ENCODE results near the gene TBKBP1. TPM values are rescaled to one million over a fixed set of nuclear protein-coding genes. Genes with fewer than 3 reads are reported as not detected.

Gene TBKBP1
- total RNA-seq, 1 donor from 2014 or later: 18.3 TPM

DNA sequence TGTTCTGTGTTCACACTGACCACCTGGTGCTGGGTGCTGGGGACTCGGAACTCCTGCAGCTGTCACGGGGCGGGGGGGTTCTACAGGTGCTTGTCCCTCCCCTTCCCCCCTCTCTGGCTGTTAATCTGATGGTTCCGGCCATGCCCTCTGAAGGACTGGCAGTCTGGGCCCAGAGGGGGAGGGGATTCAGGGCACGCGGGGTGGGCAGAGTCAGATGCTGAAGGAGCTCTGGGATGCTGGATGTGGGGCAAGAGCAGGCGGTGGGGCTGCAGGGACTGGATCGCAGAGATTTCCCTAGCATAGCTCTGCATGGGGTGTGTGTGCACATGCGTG lies 33.7 kb downstream of the TBKBP1 start:
- H3K4me1 Mint-ChIP-seq: no peaks in the 10 kb centered on the region
- no peak for DNase-seq (ENCODE audit: low read depth, low spot score)
- H3K4me3 Mint-ChIP-seq: no peak overlapping the region
- no peaks in the 10 kb centered on the region for H3K36me3 Mint-ChIP-seq (ENCODE audit: low read depth)
- no peaks in the 10 kb centered on the region for H3K9me3 Mint-ChIP-seq
- H3K27me3 Mint-ChIP-seq (ENCODE audit: low read depth): peaks cover 77% of the 10 kb centered on the region
- no peak overlapping the region for H3K27ac Mint-ChIP-seq (ENCODE audit: unreplicated experiment)
- TF ChIP-seq, protein P1, sequence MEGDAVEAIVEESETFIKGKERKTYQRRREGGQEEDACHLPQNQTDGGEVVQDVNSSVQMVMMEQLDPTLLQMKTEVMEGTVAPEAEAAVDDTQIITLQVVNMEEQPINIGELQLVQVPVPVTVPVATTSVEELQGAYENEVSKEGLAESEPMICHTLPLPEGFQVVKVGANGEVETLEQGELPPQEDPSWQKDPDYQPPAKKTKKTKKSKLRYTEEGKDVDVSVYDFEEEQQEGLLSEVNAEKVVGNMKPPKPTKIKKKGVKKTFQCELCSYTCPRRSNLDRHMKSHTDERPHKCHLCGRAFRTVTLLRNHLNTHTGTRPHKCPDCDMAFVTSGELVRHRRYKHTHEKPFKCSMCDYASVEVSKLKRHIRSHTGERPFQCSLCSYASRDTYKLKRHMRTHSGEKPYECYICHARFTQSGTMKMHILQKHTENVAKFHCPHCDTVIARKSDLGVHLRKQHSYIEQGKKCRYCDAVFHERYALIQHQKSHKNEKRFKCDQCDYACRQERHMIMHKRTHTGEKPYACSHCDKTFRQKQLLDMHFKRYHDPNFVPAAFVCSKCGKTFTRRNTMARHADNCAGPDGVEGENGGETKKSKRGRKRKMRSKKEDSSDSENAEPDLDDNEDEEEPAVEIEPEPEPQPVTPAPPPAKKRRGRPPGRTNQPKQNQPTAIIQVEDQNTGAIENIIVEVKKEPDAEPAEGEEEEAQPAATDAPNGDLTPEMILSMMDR (conservative IDR thresholded peaks at IDR 0.05): no peak

- TF ChIP-seq, protein P1 (conservative IDR thresholded peaks at IDR 0.05): no peak
- H3K27me3 Mint-ChIP-seq (ENCODE audit: low read depth): peaks cover 75% of the 10 kb centered on the region
- H3K4me1 Mint-ChIP-seq: no peaks in the 10 kb centered on the region
- H3K36me3 Mint-ChIP-seq (ENCODE audit: low read depth): no peaks in the 10 kb centered on the region
- no peak for DNase-seq (ENCODE audit: low read depth, low spot score)
- H3K27ac Mint-ChIP-seq (ENCODE audit: unreplicated experiment): no peak overlapping the region
- no peak overlapping the region for H3K4me3 Mint-ChIP-seq
- no peaks in the 10 kb centered on the region for H3K9me3 Mint-ChIP-seq
These were observed 34.4 kb downstream of the TBKBP1 start for GRCh38 chr17:47728214-47728877.

DNA sequence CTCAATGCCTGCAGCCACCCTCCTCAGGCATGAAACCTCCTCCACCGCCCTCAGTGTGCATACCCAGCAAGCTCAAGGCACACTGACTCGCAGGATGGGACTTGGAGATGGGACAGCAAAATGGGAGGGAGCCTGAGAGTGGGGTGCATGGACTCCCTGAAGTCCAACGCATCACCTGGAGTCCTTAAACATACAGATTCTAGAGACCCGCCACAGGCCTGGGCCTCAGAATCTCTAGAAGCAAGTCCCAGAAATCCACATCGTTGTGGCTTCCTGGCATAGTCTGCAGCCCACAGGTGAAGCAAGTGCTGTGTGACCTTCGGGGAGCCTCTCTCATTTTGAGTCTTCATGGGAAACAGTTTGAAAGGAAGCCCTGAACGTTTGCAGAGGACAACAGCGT lies 35.5 kb downstream of the TBKBP1 start:
- TF ChIP-seq, protein P1 (conservative IDR thresholded peaks at IDR 0.05): no peak
- H3K27me3 Mint-ChIP-seq (ENCODE audit: low read depth): peaks cover 74% of the 10 kb centered on the region

GRCh38 chr17:47730681-47731080 lies 36.7 kb downstream of the TBKBP1 start:
- Mint-ChIP-seq H3K27me3 (ENCODE audit: low read depth) (peaks cover 79% of the 10 kb centered on the region), H3K9me3 (no peaks in the 10 kb centered on the region), H3K27ac (ENCODE audit: unreplicated experiment) (no peak overlapping the region), H3K4me3 (no peak overlapping the region), H3K36me3 (ENCODE audit: low read depth) (no peaks in the 10 kb centered on the region), H3K4me1 (peaks cover 4% of the 10 kb centered on the region)
- no peak for DNase-seq (ENCODE audit: low read depth, low spot score)
- TF ChIP-seq, protein P1 (conservative IDR thresholded peaks at IDR 0.05): no peak

More for the DNA sequence above, 35.5 kb downstream of the TBKBP1 start:
- Mint-ChIP-seq H3K4me3 (no peak overlapping the region), H3K4me1 (peaks cover 4% of the 10 kb centered on the region), H3K27ac (ENCODE audit: unreplicated experiment) (no peak overlapping the region), H3K36me3 (ENCODE audit: low read depth) (no peaks in the 10 kb centered on the region), H3K9me3 (no peaks in the 10 kb centered on the region)
- no peak for DNase-seq (ENCODE audit: low read depth, low spot score)

DNA sequence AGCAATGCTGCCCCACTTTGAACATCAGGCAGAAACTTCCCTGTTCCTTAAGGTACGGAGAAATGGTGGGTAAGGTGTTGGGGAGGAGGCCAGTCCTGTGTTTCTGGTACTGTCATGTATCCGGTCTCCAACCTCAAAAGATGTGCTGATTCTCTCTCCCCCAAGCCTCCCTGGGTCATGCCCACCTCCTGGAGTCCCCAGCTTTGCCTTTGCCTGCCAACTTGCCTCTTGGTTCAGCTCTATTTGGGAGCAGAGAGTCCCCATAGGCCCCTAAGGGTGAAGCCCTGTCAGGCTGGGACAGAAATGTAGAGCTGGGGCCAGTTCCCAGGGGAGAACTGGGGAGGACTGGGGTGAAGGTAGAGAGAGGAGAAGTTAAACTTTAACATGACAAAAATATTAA lies 37.4 kb downstream of the TBKBP1 start:
- peaks cover 82% of the 10 kb centered on the region for H3K27me3 Mint-ChIP-seq (ENCODE audit: low read depth)

More for the DNA sequence above, 37.4 kb downstream of the TBKBP1 start:
- TF ChIP-seq, protein P1 (conservative IDR thresholded peaks at IDR 0.05): no peak
- H3K4me1 Mint-ChIP-seq: peaks cover 4% of the 10 kb centered on the region
- no peaks in the 10 kb centered on the region for H3K36me3 Mint-ChIP-seq (ENCODE audit: low read depth)
- no peak overlapping the region for H3K4me3 Mint-ChIP-seq
- H3K9me3 Mint-ChIP-seq: no peaks in the 10 kb centered on the region
- DNase-seq (ENCODE audit: low read depth, low spot score): no peak
- H3K27ac Mint-ChIP-seq (ENCODE audit: unreplicated experiment): no peak overlapping the region

Data from neural crest cell (in vitro differentiated cells).